H1 (cell line): Measurements from ENCODE around the gene CCDC18. TPM values are rescaled to one million over a fixed set of nuclear protein-coding genes. Genes with fewer than 3 reads are reported as not detected.

ENCODE experiments used
- CHD2 ChIP-seq: IDR thresholded peaks from 2 replicates; pipeline ENCODE4 v1.6.1; 2012; ENCODE audit warnings: low read length, improper control_type of control experiment
- EP300 ChIP-seq, 2 experiments: IDR thresholded peaks; 1 replicate in 1 of 2; 2 replicates in 1 of 2; pipeline ENCODE4 v1.6.1; 2011 to 2012; ENCODE audit warnings: low read depth in 2 of 2, low read length in 2 of 2, mild to moderate bottlenecking in 2 of 2, borderline replicate concordance in 1 of 2, inconsistent platforms in 1 of 2, moderate library complexity in 1 of 2
- GTF2F1 ChIP-seq: IDR thresholded peaks from 2 replicates; pipeline ENCODE4 v1.6.1; 2012; ENCODE audit warnings: low read depth, low read length, improper control_type of control experiment, borderline replicate concordance
- JUN ChIP-seq: IDR thresholded peaks from 2 replicates; pipeline ENCODE4 v1.6.1; 2011; ENCODE audit warnings: low read depth, mild to moderate bottlenecking, improper control_type of control experiment, low read length
- RFX5 ChIP-seq: IDR thresholded peaks from 2 replicates; pipeline ENCODE4 v1.6.1; 2011; ENCODE audit warnings: low read depth, low read length, improper control_type of control experiment, borderline replicate concordance
- polyA plus RNA-seq, 7 experiments: library from polyadenylated mRNA; depleted of rRNA in 3 of 7; stranded (reverse) in 5 of 7; unstranded in 2 of 7; fragments of >200 nt in 5 of 7; fragments of 200-250 nt in 2 of 7; gene quantifications; 1 replicate in 5 of 7; 2 replicates in 1 of 7; 4 replicates in 1 of 7; pipeline versions ENCODE4 v1.2.1 to v1.2.3, GENCODE V29; 2011 to 2013; ENCODE audit warnings: missing spikeins in 2 of 7, mixed read lengths in 2 of 7
- total RNA-seq: library from RNA; stranded (reverse); fragmentation: NEBNext Ultra II Directional; extraction: Animal tissue kit (Norgen Biotek cat#: 25700); gene quantifications from 2 replicates; pipeline ENCODE4 v1.2.1, GENCODE V29; 2021

CCDC18 gene
- total and polyA plus RNA-seq, 2 of the 8 experiments (the other 6 are each of a cell fraction or from before 2014, with no cell fraction given) = 3.0 to 21.2 TPM

- TF ChIP-seq RFX5 (no peak), EP300 (IDR thresholded peaks at IDR 0.05; ENCODE audit: borderline replicate concordance in 1 of 2, low read depth in 2 of 2, low read length in 2 of 2) (no peak), CHD2 (no peak), JUN (no peak), GTF2F1 (no peak)
- TF ChIP-seq, all 59 proteins: peak for 0
Observed at GRCh38 chr1:93150729-93151128, 29.8 kb upstream of the CCDC18 start (continued).
